HCT116 (cell line): ENCODE results near the gene IRGQ. TPM values are rescaled to one million over a fixed set of nuclear protein-coding genes. Genes with fewer than 3 reads are reported as not detected.

ENCODE experiments used
- ATAC-seq: fragments of 200-7000 bp; cut with Tn5 transposase; 2 replicates; pipeline ENCODE4 v1.9.1; 2020; ENCODE audit warnings: mild to moderate bottlenecking, moderate library complexity
- BruUV-seq: library from RNA; stranded (reverse); fragments of 400-500 nt; replicated peaks from 2 replicates; lab custom pipeline; 2021; lab: Mats Ljungman, UMichigan
- CTCF ChIA-PET: fragments of 300-600 bp; sonication (Branson Sonifier 250); formaldehyde crosslinking; loops from one replicate; lab custom pipeline; 2021; ENCODE audit warnings: antibody characterized with exemption; lab: Charles Lee
- POLR2A ChIA-PET: fragments of 300-600, 350-600 bp; sonication (Branson Sonifier 250); formaldehyde crosslinking; loops from one replicate; lab custom pipeline; 2021; ENCODE audit warnings: antibody characterized with exemption; lab: Charles Lee
- RAD21 ChIA-PET, 2 experiments: fragments of 300-600 bp; sonication (Branson Sonifier 250); formaldehyde crosslinking; loops; one replicate each; lab custom pipeline; 2023; ENCODE audit warnings: low total read pairs in 2 of 2; ENCODE audit not compliant: uncharacterized antibody in 2 of 2, unreplicated experiment in 2 of 2, low non-redundant PET in 1 of 2; lab: Charles Lee
- DNase-seq: peaks from one replicate; pipeline ENCODE4 v3.0.0-alpha.2; 2010; ENCODE audit warnings: low read depth, low spot score
- H2AFZ ChIP-seq: fragments of 200-600 bp; shearing (Covaris generic), sonication (generic); 2 replicates; pipeline ENCODE4 v1.6.1; 2017; ENCODE audit warnings: low read depth, mixed run types, mixed read lengths, antibody characterized with exemption, low read length; ENCODE audit not compliant: poor library complexity, severe bottlenecking
- H3K27ac ChIP-seq: 2 replicates; pipeline ENCODE4 v1.5.1; 2012; ENCODE audit warnings: low read depth, low read length
- H3K27me3 ChIP-seq: fragments of 200-600 bp; sonication (generic); 2 replicates; pipeline ENCODE4 v1.6.1; 2016; ENCODE audit warnings: mixed run types, low read length, mixed read lengths; ENCODE audit not compliant: insufficient read depth
- H3K36me3 ChIP-seq, 2 experiments: fragments of 200-500 bp in 1 of 2; fragments of 200-600 bp in 1 of 2; sonication (Bioruptor generic) in 1 of 2; sonication (generic) in 1 of 2; 2 replicates each; pipeline versions ENCODE4 v1.5.1 to v1.6.1; 2014 to 2016; ENCODE audit warnings: low read length in 2 of 2, inconsistent platforms in 1 of 2, mixed read lengths in 1 of 2, mixed run types in 1 of 2; ENCODE audit not compliant: insufficient read depth in 2 of 2, control insufficient read depth in 1 of 2
- H3K4me1 ChIP-seq, 2 experiments: fragments of 200-600 bp in 1 of 2; sonication (generic) in 1 of 2; 2 replicates each; pipeline versions ENCODE4 v1.5.1 to v1.6.1; 2012 to 2017; ENCODE audit warnings: low read length in 2 of 2, inconsistent platforms in 1 of 2, mild to moderate bottlenecking in 1 of 2, mixed read lengths in 1 of 2, mixed run types in 1 of 2, moderate library complexity in 1 of 2; ENCODE audit not compliant: insufficient read depth in 2 of 2, control insufficient read depth in 1 of 2
- H3K4me2 ChIP-seq: fragments of 200-600 bp; sonication (generic); 2 replicates; pipeline ENCODE4 v1.6.1; 2017; ENCODE audit warnings: mixed run types, low read length, mixed read lengths
- H3K4me3 ChIP-seq, 2 experiments: fragments of 200-600 bp in 1 of 2; sonication (generic) in 1 of 2; replicated peaks in 1 of 2; 2 replicates each; pipeline ENCODE4 v1.5.1; 2011 to 2016; ENCODE audit warnings: low read length in 2 of 2, control low read depth in 1 of 2, low read depth in 1 of 2, mild to moderate bottlenecking in 1 of 2, mixed read lengths in 1 of 2, mixed run types in 1 of 2
- H3K79me2 ChIP-seq: fragments of 200-600 bp; sonication (generic); 2 replicates; pipeline ENCODE4 v1.6.1; 2017; ENCODE audit warnings: mild to moderate bottlenecking, mixed run types, low read length, moderate library complexity, mixed read lengths; ENCODE audit not compliant: insufficient read depth
- H3K9ac ChIP-seq: fragments of 200-600 bp; sonication (generic); 2 replicates; pipeline ENCODE4 v1.6.1; 2016; ENCODE audit warnings: low read length, mixed read lengths
- H3K9me2 ChIP-seq: fragments of 200-600 bp; sonication (generic), shearing (Covaris generic); 2 replicates; pipeline ENCODE4 v1.6.1; 2017; ENCODE audit warnings: mixed run types, mild to moderate bottlenecking, moderate library complexity; ENCODE audit not compliant: insufficient read depth
- H3K9me3 ChIP-seq, 2 experiments: fragments of 200-500 bp in 1 of 2; fragments of 200-600 bp in 1 of 2; sonication (Bioruptor generic) in 1 of 2; sonication (generic) in 1 of 2; 2 replicates each; pipeline ENCODE4 v1.6.1; 2014 to 2017; ENCODE audit warnings: low read length in 2 of 2, mixed read lengths in 2 of 2, inconsistent platforms in 1 of 2, low read depth in 1 of 2, mild to moderate bottlenecking in 1 of 2, mixed run types in 1 of 2, moderate library complexity in 1 of 2; ENCODE audit not compliant: control insufficient read depth in 1 of 2, insufficient read depth in 1 of 2
- H4K20me1 ChIP-seq: fragments of 200-600 bp; sonication (generic), shearing (Covaris generic); 2 replicates; pipeline ENCODE4 v1.6.1; 2017; ENCODE audit warnings: mixed run types, mild to moderate bottlenecking, moderate library complexity; ENCODE audit not compliant: insufficient read depth
- CBX3 ChIP-seq: IDR thresholded peaks from 2 replicates; pipeline ENCODE4 v1.6.1; 2012; ENCODE audit warnings: low read depth
- CEBPB ChIP-seq: IDR thresholded peaks from 2 replicates; pipeline ENCODE4 v1.6.1; 2012; ENCODE audit warnings: low read depth
- EGR1 ChIP-seq: IDR thresholded peaks from 2 replicates; pipeline ENCODE4 v1.6.1; 2012; ENCODE audit warnings: low read depth
- EZH2phosphoT487 ChIP-seq: fragments of 200-600 bp; IDR thresholded peaks from 2 replicates; pipeline ENCODE4 v1.6.1; 2018; ENCODE audit warnings: antibody characterized with exemption, borderline replicate concordance
- POLR2A ChIP-seq: IDR thresholded peaks from 2 replicates; pipeline ENCODE4 v1.7.0; 2011; ENCODE audit warnings: borderline replicate concordance; ENCODE audit not compliant: insufficient read depth, insufficient read length; ENCODE audit errors: extremely low read depth
- POLR2AphosphoS5 ChIP-seq: IDR thresholded peaks from 2 replicates; pipeline ENCODE4 v1.6.1; 2011; ENCODE audit warnings: mild to moderate bottlenecking, low read depth, low read length, moderate library complexity
- RAD21 ChIP-seq: IDR thresholded peaks from 2 replicates; pipeline ENCODE4 v1.6.1; 2012; ENCODE audit warnings: low read depth, mild to moderate bottlenecking
- SP1 ChIP-seq: IDR thresholded peaks from 2 replicates; pipeline ENCODE4 v1.6.1; 2012; ENCODE audit warnings: low read depth
- ZFX ChIP-seq: fragments of 450-650 bp; IDR thresholded peaks from 2 replicates; pipeline ENCODE4 v1.6.1; 2017
- ZNF274 ChIP-seq: fragments of 200-500 bp; sonication (Bioruptor generic); IDR thresholded peaks from 2 replicates; pipeline ENCODE4 v1.6.1; 2014; ENCODE audit warnings: mild to moderate bottlenecking, low read depth, low read length, inconsistent platforms
- intact Hi-C: fragments of 100-400 bp; cut with micrococcal nuclease; formaldehyde crosslinking; loops from 2 replicates; pipeline ENCODE4 v1.10.0; 2022
- total RNA-seq: library from RNA; stranded (reverse); gene quantifications from one replicate; pipeline ENCODE4 v1.2.1, GENCODE V29; 2021; ENCODE audit not compliant: unreplicated experiment
- TF ChIP-seq, protein P1 (sequence below): IDR thresholded peaks from 2 replicates; pipeline ENCODE4 v1.6.1; 2011; ENCODE audit warnings: mild to moderate bottlenecking, low read length, moderate library complexity; ENCODE audit not compliant: insufficient replicate concordance; ENCODE audit errors: extremely low read depth
- TF ChIP-seq, protein P2 (sequence below): IDR thresholded peaks from 2 replicates; pipeline ENCODE4 v1.6.1; 2012
- TF ChIP-seq, protein P3 (sequence below), 3 experiments: fragments of 200-600 bp in 1 of 3; sonication (generic) in 1 of 3; IDR thresholded peaks in 2 of 3; conservative IDR thresholded peaks in 1 of 3; 2 replicates each; pipeline ENCODE4 v1.5.1; 2012 to 2017; ENCODE audit warnings: low read depth in 2 of 3, low read length in 2 of 3, antibody characterized with exemption in 1 of 3, borderline replicate concordance in 1 of 3, control low read depth in 1 of 3, mild to moderate bottlenecking in 1 of 3, mixed read lengths in 1 of 3, mixed run types in 1 of 3, moderate library complexity in 1 of 3; ENCODE audit not compliant: insufficient read depth in 1 of 3
- TF ChIP-seq, protein P4 (sequence below): IDR thresholded peaks from 2 replicates; pipeline ENCODE4 v1.6.1; 2012
- TF ChIP-seq, protein P5 (sequence below): IDR thresholded peaks from 2 replicates; pipeline ENCODE4 v1.6.1; 2012; ENCODE audit warnings: low read depth

The IRGQ gene
- total RNA-seq, 1 experiment from 2014 or later: 14.6 TPM

DNA sequence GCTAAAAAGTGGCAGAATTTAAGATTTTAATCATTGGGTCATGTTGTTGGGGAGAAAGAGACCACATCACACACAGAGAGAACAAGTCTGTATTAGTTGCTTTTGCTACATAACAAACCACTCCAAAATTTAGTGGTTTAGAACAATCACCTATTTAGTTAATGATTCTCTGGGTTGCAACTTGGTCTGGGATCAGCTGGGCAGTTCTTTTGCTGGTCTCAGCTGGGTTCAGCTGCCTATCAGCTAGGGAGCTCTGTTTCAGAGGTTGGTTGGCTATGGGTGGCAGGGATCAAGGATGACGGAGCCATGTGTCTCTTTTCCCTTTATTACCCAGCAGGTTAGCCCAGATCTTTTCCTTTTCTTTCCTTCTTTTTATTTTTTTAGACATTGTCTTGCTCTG is 11.4 kb downstream of the IRGQ start:
- Histone ChIP-seq H3K27ac (no peak overlapping the region), H3K27me3 (no peaks in the 10 kb centered on the region), H3K36me3 (no peaks in the 10 kb centered on the region), H3K9me2 (no peaks in the 10 kb centered on the region), H3K79me2 (no peaks in the 10 kb centered on the region), H2AFZ (no peak overlapping the region), H3K4me2 (no peak overlapping the region), H3K4me3 (no peak overlapping the region), H3K9me3 (no peaks in the 10 kb centered on the region), H3K4me1 (peaks cover 0 to 4% of the 10 kb centered on the region in 2 experiments; a peak in 1 of 4 replicates), H4K20me1 (no peaks in the 10 kb centered on the region), H3K9ac (no peak overlapping the region)
- TF ChIP-seq CBX3: no peak
- TF ChIP-seq CEBPB: no peak
- no peak for TF ChIP-seq POLR2AphosphoS5
- TF ChIP-seq, protein P1, sequence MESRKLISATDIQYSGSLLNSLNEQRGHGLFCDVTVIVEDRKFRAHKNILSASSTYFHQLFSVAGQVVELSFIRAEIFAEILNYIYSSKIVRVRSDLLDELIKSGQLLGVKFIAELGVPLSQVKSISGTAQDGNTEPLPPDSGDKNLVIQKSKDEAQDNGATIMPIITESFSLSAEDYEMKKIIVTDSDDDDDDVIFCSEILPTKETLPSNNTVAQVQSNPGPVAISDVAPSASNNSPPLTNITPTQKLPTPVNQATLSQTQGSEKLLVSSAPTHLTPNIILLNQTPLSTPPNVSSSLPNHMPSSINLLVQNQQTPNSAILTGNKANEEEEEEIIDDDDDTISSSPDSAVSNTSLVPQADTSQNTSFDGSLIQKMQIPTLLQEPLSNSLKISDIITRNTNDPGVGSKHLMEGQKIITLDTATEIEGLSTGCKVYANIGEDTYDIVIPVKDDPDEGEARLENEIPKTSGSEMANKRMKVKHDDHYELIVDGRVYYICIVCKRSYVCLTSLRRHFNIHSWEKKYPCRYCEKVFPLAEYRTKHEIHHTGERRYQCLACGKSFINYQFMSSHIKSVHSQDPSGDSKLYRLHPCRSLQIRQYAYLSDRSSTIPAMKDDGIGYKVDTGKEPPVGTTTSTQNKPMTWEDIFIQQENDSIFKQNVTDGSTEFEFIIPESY: no peak
- TF ChIP-seq, protein P2, sequence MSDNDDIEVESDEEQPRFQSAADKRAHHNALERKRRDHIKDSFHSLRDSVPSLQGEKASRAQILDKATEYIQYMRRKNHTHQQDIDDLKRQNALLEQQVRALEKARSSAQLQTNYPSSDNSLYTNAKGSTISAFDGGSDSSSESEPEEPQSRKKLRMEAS: no peak; the same call in 1 of the 2 replicates
- no peak for TF ChIP-seq ZFX
- TF ChIP-seq, protein P3, sequence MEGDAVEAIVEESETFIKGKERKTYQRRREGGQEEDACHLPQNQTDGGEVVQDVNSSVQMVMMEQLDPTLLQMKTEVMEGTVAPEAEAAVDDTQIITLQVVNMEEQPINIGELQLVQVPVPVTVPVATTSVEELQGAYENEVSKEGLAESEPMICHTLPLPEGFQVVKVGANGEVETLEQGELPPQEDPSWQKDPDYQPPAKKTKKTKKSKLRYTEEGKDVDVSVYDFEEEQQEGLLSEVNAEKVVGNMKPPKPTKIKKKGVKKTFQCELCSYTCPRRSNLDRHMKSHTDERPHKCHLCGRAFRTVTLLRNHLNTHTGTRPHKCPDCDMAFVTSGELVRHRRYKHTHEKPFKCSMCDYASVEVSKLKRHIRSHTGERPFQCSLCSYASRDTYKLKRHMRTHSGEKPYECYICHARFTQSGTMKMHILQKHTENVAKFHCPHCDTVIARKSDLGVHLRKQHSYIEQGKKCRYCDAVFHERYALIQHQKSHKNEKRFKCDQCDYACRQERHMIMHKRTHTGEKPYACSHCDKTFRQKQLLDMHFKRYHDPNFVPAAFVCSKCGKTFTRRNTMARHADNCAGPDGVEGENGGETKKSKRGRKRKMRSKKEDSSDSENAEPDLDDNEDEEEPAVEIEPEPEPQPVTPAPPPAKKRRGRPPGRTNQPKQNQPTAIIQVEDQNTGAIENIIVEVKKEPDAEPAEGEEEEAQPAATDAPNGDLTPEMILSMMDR (IDR thresholded peaks at IDR 0.05 in 2 of 3, conservative IDR thresholded peaks at IDR 0.05 in 1 of 3; ENCODE audit: borderline replicate concordance in 1 of 3, insufficient read depth in 1 of 3, low read depth in 2 of 3, low read length in 2 of 3): no peak
- TF ChIP-seq EGR1: no peak
- TF ChIP-seq, protein P4, sequence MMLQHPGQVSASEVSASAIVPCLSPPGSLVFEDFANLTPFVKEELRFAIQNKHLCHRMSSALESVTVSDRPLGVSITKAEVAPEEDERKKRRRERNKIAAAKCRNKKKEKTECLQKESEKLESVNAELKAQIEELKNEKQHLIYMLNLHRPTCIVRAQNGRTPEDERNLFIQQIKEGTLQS: no peak
- no peak for TF ChIP-seq POLR2A
- TF ChIP-seq, protein P5, sequence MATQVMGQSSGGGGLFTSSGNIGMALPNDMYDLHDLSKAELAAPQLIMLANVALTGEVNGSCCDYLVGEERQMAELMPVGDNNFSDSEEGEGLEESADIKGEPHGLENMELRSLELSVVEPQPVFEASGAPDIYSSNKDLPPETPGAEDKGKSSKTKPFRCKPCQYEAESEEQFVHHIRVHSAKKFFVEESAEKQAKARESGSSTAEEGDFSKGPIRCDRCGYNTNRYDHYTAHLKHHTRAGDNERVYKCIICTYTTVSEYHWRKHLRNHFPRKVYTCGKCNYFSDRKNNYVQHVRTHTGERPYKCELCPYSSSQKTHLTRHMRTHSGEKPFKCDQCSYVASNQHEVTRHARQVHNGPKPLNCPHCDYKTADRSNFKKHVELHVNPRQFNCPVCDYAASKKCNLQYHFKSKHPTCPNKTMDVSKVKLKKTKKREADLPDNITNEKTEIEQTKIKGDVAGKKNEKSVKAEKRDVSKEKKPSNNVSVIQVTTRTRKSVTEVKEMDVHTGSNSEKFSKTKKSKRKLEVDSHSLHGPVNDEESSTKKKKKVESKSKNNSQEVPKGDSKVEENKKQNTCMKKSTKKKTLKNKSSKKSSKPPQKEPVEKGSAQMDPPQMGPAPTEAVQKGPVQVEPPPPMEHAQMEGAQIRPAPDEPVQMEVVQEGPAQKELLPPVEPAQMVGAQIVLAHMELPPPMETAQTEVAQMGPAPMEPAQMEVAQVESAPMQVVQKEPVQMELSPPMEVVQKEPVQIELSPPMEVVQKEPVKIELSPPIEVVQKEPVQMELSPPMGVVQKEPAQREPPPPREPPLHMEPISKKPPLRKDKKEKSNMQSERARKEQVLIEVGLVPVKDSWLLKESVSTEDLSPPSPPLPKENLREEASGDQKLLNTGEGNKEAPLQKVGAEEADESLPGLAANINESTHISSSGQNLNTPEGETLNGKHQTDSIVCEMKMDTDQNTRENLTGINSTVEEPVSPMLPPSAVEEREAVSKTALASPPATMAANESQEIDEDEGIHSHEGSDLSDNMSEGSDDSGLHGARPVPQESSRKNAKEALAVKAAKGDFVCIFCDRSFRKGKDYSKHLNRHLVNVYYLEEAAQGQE: no peak
- no peak for TF ChIP-seq SP1
- no peak for TF ChIP-seq EZH2phosphoT487
- TF ChIP-seq ZNF274: no peak
- TF ChIP-seq RAD21: no peak
- POLR2A ChIA-PET: interaction anchor here (1.6 kb wide), 1 partner anchor 10 kb away, joined by 5 read pairs; no protein-coding TSS in a partner anchor
- CTCF ChIA-PET: no interaction called here
- DNase-seq (no peak), ATAC-seq (no peak)
- intact Hi-C loops: no loop called here
- RAD21 ChIA-PET: no interaction called here
- no TSS peak for BruUV-seq
